Neural cell (in vitro differentiated cells): ENCODE measurements around the gene USP53. TPM values are rescaled to one million over a fixed set of nuclear protein-coding genes. Genes with fewer than 3 reads are reported as not detected.

Experiments used
- H2AFZ ChIP-seq: fragments of 200-600, 300-800 bp; sonication (generic), shearing (Covaris generic); 2 replicates; pipeline ENCODE4 v1.6.0; 2014; ENCODE audit warnings: low read depth, mild to moderate bottlenecking, antibody characterized with exemption, low read length, moderate library complexity
- H3F3A ChIP-seq: fragments of 200-600 bp; shearing (Covaris generic); 2 replicates; pipeline ENCODE4 v1.6.1; 2016; ENCODE audit warnings: mild to moderate bottlenecking, moderate library complexity, mixed read lengths, antibody characterized with exemption, low read length; ENCODE audit not compliant: insufficient read depth, poor library complexity, severe bottlenecking
- H3K27ac ChIP-seq: fragments of 200-600, 300-800 bp; sonication (generic), shearing (Covaris generic); 2 replicates; pipeline ENCODE4 v1.5.1; 2014; ENCODE audit warnings: mild to moderate bottlenecking, low read length, moderate library complexity
- H3K27me3 ChIP-seq: fragments of 300-800, 200-600 bp; sonication (generic), shearing (Covaris generic); 2 replicates; pipeline ENCODE4 v1.6.0; 2014; ENCODE audit warnings: mild to moderate bottlenecking, low read depth, low read length, moderate library complexity; ENCODE audit not compliant: insufficient read depth
- H3K36me3 ChIP-seq: fragments of 300-800, 200-600 bp; sonication (generic), shearing (Covaris generic); 2 replicates; pipeline ENCODE4 v1.5.1; 2014; ENCODE audit warnings: mild to moderate bottlenecking, antibody characterized with exemption, low read length, moderate library complexity; ENCODE audit not compliant: insufficient read depth
- H3K4me2 ChIP-seq: fragments of 300-800, 200-600 bp; sonication (generic), shearing (Covaris generic); 2 replicates; pipeline ENCODE4 v1.6.0; 2014; ENCODE audit warnings: mild to moderate bottlenecking, low read length
- H3K4me3 ChIP-seq: fragments of 300-800, 200-600 bp; sonication (generic), shearing (Covaris generic); 2 replicates; pipeline ENCODE4 v1.5.1; 2014; ENCODE audit warnings: mild to moderate bottlenecking, low read length, moderate library complexity
- H3K79me2 ChIP-seq: fragments of 200-600 bp; shearing (Covaris generic); replicated peaks from 2 replicates; pipeline ENCODE4 v1.6.0; 2014; ENCODE audit warnings: mild to moderate bottlenecking, low read length, moderate library complexity; ENCODE audit not compliant: insufficient read depth
- H3K9ac ChIP-seq: fragments of 300-800, 200-600 bp; sonication (generic), shearing (Covaris generic); 2 replicates; pipeline ENCODE4 v1.6.1; 2016; ENCODE audit warnings: mild to moderate bottlenecking, low read length, mixed read lengths
- H3K9me2 ChIP-seq: fragments of 200-600 bp; shearing (Covaris generic); 2 replicates; pipeline ENCODE4 v1.6.1; 2016; ENCODE audit warnings: mild to moderate bottlenecking, low read length, mixed read lengths; ENCODE audit not compliant: insufficient read depth
- H3K9me3 ChIP-seq: fragments of 200-600, 300-800 bp; sonication (generic), shearing (Covaris generic); 2 replicates; pipeline ENCODE4 v1.6.1; 2016; ENCODE audit warnings: mild to moderate bottlenecking, mixed run types, low read length, moderate library complexity, mixed read lengths
- H4K20me1 ChIP-seq: fragments of 200-600 bp; shearing (Covaris generic); 2 replicates; pipeline ENCODE4 v1.6.1; 2016; ENCODE audit warnings: mild to moderate bottlenecking, mixed run types; ENCODE audit not compliant: insufficient read depth
- EP300 ChIP-seq: fragments of 450-650 bp; conservative IDR thresholded peaks from 2 replicates; pipeline ENCODE4 v1.6.1; 2014; ENCODE audit warnings: antibody characterized with exemption, mild to moderate bottlenecking, moderate library complexity; ENCODE audit not compliant: poor library complexity, severe bottlenecking
- EZH2 ChIP-seq: fragments of 200-600, 300-800 bp; shearing (Covaris generic), sonication (generic); IDR thresholded peaks from 2 replicates; pipeline ENCODE4 v1.6.1; 2014; ENCODE audit warnings: antibody characterized with exemption, low read length, borderline replicate concordance, mild to moderate bottlenecking; ENCODE audit not compliant: insufficient read depth, poor library complexity, severe bottlenecking
- MXI1 ChIP-seq: fragments of 450-650 bp; conservative IDR thresholded peaks from 2 replicates; pipeline ENCODE4 v1.6.1; 2014; ENCODE audit warnings: antibody characterized with exemption, mild to moderate bottlenecking; ENCODE audit not compliant: poor library complexity, severe bottlenecking
- POLR2AphosphoS5 ChIP-seq: IDR thresholded peaks from 2 replicates; pipeline ENCODE4 v1.6.1; 2012
- RAD21 ChIP-seq: fragments of 450-650 bp; conservative IDR thresholded peaks from 2 replicates; pipeline ENCODE4 v1.6.1; 2014; ENCODE audit warnings: antibody characterized with exemption, mild to moderate bottlenecking, moderate library complexity
- SMC3 ChIP-seq: fragments of 450-650 bp; conservative IDR thresholded peaks from 2 replicates; pipeline ENCODE4 v1.6.1; 2014; ENCODE audit warnings: antibody characterized with exemption, mild to moderate bottlenecking, moderate library complexity; ENCODE audit not compliant: poor library complexity
- TAF1 ChIP-seq: IDR thresholded peaks from 2 replicates; pipeline ENCODE4 v1.6.1; 2012; ENCODE audit warnings: low read depth
- polyA plus RNA-seq: library from polyadenylated mRNA; depleted of rRNA; stranded (reverse); fragments of >200 nt; gene quantifications from 2 replicates; pipeline ENCODE4 v1.2.3, GENCODE V29; 2014
- TF ChIP-seq, protein P1 (sequence below): fragments of 450-650 bp; IDR thresholded peaks from 2 replicates; pipeline ENCODE4 v1.5.1; 2014; ENCODE audit warnings: antibody characterized with exemption, mild to moderate bottlenecking, moderate library complexity; ENCODE audit not compliant: poor library complexity, severe bottlenecking
- TF ChIP-seq, protein P2 (sequence below): IDR thresholded peaks from 2 replicates; pipeline ENCODE4 v1.6.1; 2012; ENCODE audit warnings: borderline replicate concordance

The USP53 gene
- polyA plus RNA-seq, 1 donor from 2014 or later, result 5.0 TPM

DNA sequence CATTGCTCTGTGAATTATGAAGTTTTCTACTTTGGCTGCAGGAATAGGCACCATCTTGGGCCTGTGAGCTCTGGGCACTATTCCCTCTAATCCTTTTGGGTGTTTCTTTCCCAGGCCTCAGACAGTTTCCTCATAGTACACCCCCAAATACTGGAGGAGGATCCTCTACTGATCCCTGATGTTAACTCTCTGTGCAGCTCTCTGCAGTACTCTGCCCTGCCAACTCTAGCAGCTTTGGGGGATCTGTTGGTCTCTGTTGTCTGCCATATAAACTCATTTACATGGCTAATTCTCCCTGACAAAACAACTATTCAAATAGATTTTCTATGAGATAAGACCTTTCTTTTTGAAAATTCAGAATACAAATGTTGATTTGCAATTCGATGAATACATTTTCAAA lies 29.9 kb downstream of the USP53 start:
- Histone ChIP-seq H3K27me3 (no peaks in the 10 kb centered on the region), H3K36me3 (no peaks in the 10 kb centered on the region), H4K20me1 (no peaks in the 10 kb centered on the region), H3K9me2 (no peaks in the 10 kb centered on the region), H3K9ac (no peak overlapping the region), H3K4me2 (no peak overlapping the region), H3K79me2 (no peaks in the 10 kb centered on the region), H2AFZ (no peak overlapping the region), H3K27ac (no peak overlapping the region), H3K9me3 (no peaks in the 10 kb centered on the region), H3F3A (no peaks in the 10 kb centered on the region), H3K4me3 (no peak overlapping the region)
- no peak for TF ChIP-seq RAD21
- TF ChIP-seq EP300, result no peak
- no peak for TF ChIP-seq POLR2AphosphoS5
- TF ChIP-seq, protein P1, sequence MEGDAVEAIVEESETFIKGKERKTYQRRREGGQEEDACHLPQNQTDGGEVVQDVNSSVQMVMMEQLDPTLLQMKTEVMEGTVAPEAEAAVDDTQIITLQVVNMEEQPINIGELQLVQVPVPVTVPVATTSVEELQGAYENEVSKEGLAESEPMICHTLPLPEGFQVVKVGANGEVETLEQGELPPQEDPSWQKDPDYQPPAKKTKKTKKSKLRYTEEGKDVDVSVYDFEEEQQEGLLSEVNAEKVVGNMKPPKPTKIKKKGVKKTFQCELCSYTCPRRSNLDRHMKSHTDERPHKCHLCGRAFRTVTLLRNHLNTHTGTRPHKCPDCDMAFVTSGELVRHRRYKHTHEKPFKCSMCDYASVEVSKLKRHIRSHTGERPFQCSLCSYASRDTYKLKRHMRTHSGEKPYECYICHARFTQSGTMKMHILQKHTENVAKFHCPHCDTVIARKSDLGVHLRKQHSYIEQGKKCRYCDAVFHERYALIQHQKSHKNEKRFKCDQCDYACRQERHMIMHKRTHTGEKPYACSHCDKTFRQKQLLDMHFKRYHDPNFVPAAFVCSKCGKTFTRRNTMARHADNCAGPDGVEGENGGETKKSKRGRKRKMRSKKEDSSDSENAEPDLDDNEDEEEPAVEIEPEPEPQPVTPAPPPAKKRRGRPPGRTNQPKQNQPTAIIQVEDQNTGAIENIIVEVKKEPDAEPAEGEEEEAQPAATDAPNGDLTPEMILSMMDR, result no peak
- no peak for TF ChIP-seq EZH2
- TF ChIP-seq, protein P2, sequence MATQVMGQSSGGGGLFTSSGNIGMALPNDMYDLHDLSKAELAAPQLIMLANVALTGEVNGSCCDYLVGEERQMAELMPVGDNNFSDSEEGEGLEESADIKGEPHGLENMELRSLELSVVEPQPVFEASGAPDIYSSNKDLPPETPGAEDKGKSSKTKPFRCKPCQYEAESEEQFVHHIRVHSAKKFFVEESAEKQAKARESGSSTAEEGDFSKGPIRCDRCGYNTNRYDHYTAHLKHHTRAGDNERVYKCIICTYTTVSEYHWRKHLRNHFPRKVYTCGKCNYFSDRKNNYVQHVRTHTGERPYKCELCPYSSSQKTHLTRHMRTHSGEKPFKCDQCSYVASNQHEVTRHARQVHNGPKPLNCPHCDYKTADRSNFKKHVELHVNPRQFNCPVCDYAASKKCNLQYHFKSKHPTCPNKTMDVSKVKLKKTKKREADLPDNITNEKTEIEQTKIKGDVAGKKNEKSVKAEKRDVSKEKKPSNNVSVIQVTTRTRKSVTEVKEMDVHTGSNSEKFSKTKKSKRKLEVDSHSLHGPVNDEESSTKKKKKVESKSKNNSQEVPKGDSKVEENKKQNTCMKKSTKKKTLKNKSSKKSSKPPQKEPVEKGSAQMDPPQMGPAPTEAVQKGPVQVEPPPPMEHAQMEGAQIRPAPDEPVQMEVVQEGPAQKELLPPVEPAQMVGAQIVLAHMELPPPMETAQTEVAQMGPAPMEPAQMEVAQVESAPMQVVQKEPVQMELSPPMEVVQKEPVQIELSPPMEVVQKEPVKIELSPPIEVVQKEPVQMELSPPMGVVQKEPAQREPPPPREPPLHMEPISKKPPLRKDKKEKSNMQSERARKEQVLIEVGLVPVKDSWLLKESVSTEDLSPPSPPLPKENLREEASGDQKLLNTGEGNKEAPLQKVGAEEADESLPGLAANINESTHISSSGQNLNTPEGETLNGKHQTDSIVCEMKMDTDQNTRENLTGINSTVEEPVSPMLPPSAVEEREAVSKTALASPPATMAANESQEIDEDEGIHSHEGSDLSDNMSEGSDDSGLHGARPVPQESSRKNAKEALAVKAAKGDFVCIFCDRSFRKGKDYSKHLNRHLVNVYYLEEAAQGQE, result no peak
- no peak for TF ChIP-seq MXI1
- no peak for TF ChIP-seq TAF1
- no peak for TF ChIP-seq SMC3

DNA sequence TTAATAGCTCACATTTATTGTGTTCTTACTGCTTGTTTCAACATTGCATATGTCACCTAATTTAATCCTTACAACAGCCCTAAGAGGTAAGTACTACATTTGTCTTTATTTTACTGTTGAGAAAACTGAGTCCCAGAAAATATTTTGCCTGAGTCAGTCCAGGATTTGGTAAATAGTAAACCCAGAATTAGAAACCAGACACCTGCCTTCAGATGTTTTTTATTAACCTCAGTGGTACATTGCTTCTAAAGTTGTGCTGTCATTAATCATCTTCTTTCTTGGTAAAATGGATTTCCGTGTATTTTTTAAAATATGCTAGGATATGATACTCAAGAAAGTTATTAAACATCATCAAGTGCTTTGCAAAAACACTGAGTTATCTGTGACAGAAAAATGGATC lies 31.4 kb downstream of the USP53 start:
- H3K4me3 ChIP-seq, result no peak overlapping the region
- H4K20me1 ChIP-seq, result no peaks in the 10 kb centered on the region
- H3K79me2 ChIP-seq, result no peaks in the 10 kb centered on the region
- no peak overlapping the region for H3K4me2 ChIP-seq
- no peaks in the 10 kb centered on the region for H3F3A ChIP-seq
- H3K27me3 ChIP-seq, result no peaks in the 10 kb centered on the region
- no peaks in the 10 kb centered on the region for H3K36me3 ChIP-seq
- TF ChIP-seq POLR2AphosphoS5, result no peak
- TF ChIP-seq, protein P1, result no peak
- no peak for TF ChIP-seq TAF1
- TF ChIP-seq MXI1, result no peak
- H3K9me3 ChIP-seq, result no peaks in the 10 kb centered on the region
- no peaks in the 10 kb centered on the region for H3K9me2 ChIP-seq
- no peak overlapping the region for H3K9ac ChIP-seq
- H3K27ac ChIP-seq, result no peak overlapping the region
- H2AFZ ChIP-seq, result no peak overlapping the region
